ENCODE data around the gene HCRT. TPM values are rescaled to one million over a fixed set of nuclear protein-coding genes. Genes with fewer than 3 reads are reported as not detected.

HCRT gene
- total and polyA plus RNA-seq, 2 donors (not counting 1 experiment from before 2014, with no cell fraction given), result not detected

GRCh38 chr17:42171831-42172230 is 13.4 kb downstream of the HCRT start:
- no peak overlapping the region for H3K27ac ChIP-seq (ENCODE audit: low read length in 2 of 2)
- no peaks in the 10 kb centered on the region for H3K4me1 ChIP-seq (ENCODE audit: control insufficient read depth in 2 of 2, insufficient read depth in 2 of 2, low read length in 2 of 2)
- 97% methylated on average over 11 of the region's 11 CpGs for WGBS (ENCODE audit: insufficient coverage)
- Mint-ChIP-seq H3K9me3 (ENCODE audit: insufficient read depth) (no peaks in the 10 kb centered on the region), H3K27ac (no peak overlapping the region), H3K4me3 (no peak overlapping the region), H3K27me3 (no peaks in the 10 kb centered on the region), H3K4me1 (peaks cover 1% of the 10 kb centered on the region)
- intact Hi-C loops (cut with micrococcal nuclease), result no loop called here
- no peaks in the 10 kb centered on the region for H3K9me3 ChIP-seq (ENCODE audit: control extremely low read depth in 1 of 3, control insufficient read depth in 2 of 3, insufficient read depth in 1 of 3, low read length in 2 of 3)
- no peaks in the 10 kb centered on the region for H3K79me2 ChIP-seq (ENCODE audit: control insufficient read depth, insufficient read depth, low read length)
- H3K27me3 ChIP-seq (replicated peaks in 1 of 4; ENCODE audit: control extremely low read depth in 1 of 4, control insufficient read depth in 3 of 4, insufficient read depth in 4 of 4, low read length in 3 of 4), result no peaks in the 10 kb centered on the region
- CTCF ChIA-PET, result interaction anchor here (0.6 kb wide), 2 partner anchors 126 to 234 kb away, joined by 3 to 4 read pairs; no protein-coding TSS in a partner anchor
- no peak for TF ChIP-seq CTCF (IDR thresholded peaks at IDR 0.05)
- TF ChIP-seq EZH2 (IDR thresholded peaks at IDR 0.05; ENCODE audit: borderline replicate concordance, insufficient read depth, low read depth, low read length, poor library complexity, severe bottlenecking), result no peak
- H3K9ac ChIP-seq (ENCODE audit: low read length), result no peak overlapping the region
- DNase-seq (no peak), ATAC-seq (ENCODE audit: low read depth) (no peak)
- H3K4me3 ChIP-seq (ENCODE audit: control extremely low read depth in 1 of 5, extremely low read depth in 1 of 5, insufficient read depth in 1 of 5, low read depth in 2 of 5, low read length in 4 of 5), result no peak overlapping the region
- H3K4me2 ChIP-seq (replicated peaks; ENCODE audit: low read depth, low read length, poor library complexity, severe bottlenecking), result no peak overlapping the region
- H2AFZ ChIP-seq (ENCODE audit: insufficient read depth, low read depth, low read length, poor library complexity, severe bottlenecking), result no peak overlapping the region
- H3K36me3 ChIP-seq (replicated peaks in 1 of 2; ENCODE audit: control extremely low read depth in 1 of 2, control insufficient read depth in 1 of 2, extremely low read depth in 1 of 2, insufficient read depth in 2 of 2, low read length in 1 of 2), result no peaks in the 10 kb centered on the region
- POLR2A ChIA-PET, result no interaction called here
- no peaks in the 10 kb centered on the region for H4K20me1 ChIP-seq (ENCODE audit: control insufficient read depth, insufficient read depth, low read length, poor library complexity, severe bottlenecking)

GRCh38 chr17:42169351-42169750 is 15.9 kb downstream of the HCRT start:
- Mint-ChIP-seq H3K27me3 (no peaks in the 10 kb centered on the region), H3K9me3 (ENCODE audit: insufficient read depth) (no peaks in the 10 kb centered on the region), H3K4me3 (no peak overlapping the region), H3K27ac (no peak overlapping the region), H3K4me1 (peaks cover 1% of the 10 kb centered on the region)
- H3K9ac ChIP-seq (ENCODE audit: low read length), result no peak overlapping the region
- no peaks in the 10 kb centered on the region for H3K9me3 ChIP-seq (ENCODE audit: control extremely low read depth in 1 of 3, control insufficient read depth in 2 of 3, insufficient read depth in 1 of 3, low read length in 2 of 3)
- intact Hi-C loops (cut with micrococcal nuclease), result no loop called here
- H3K27me3 ChIP-seq (replicated peaks in 1 of 4; ENCODE audit: control extremely low read depth in 1 of 4, control insufficient read depth in 3 of 4, insufficient read depth in 4 of 4, low read length in 3 of 4), result no peaks in the 10 kb centered on the region
- no peaks in the 10 kb centered on the region for H3K79me2 ChIP-seq (ENCODE audit: control insufficient read depth, insufficient read depth, low read length)
- no peak overlapping the region for H2AFZ ChIP-seq (ENCODE audit: insufficient read depth, low read depth, low read length, poor library complexity, severe bottlenecking)
- H3K36me3 ChIP-seq (replicated peaks in 1 of 2; ENCODE audit: control extremely low read depth in 1 of 2, control insufficient read depth in 1 of 2, extremely low read depth in 1 of 2, insufficient read depth in 2 of 2, low read length in 1 of 2), result no peaks in the 10 kb centered on the region
- POLR2A ChIA-PET, result no interaction called here
- TF ChIP-seq EZH2 (IDR thresholded peaks at IDR 0.05; ENCODE audit: borderline replicate concordance, insufficient read depth, low read depth, low read length, poor library complexity, severe bottlenecking), result no peak
- no peak for TF ChIP-seq CTCF (IDR thresholded peaks at IDR 0.05)
- WGBS (ENCODE audit: insufficient coverage), result 99% methylated on average over 27 of the region's 29 CpGs
- no peak overlapping the region for H3K4me2 ChIP-seq (replicated peaks; ENCODE audit: low read depth, low read length, poor library complexity, severe bottlenecking)
- H3K4me1 ChIP-seq (ENCODE audit: control insufficient read depth in 2 of 2, insufficient read depth in 2 of 2, low read length in 2 of 2), result no peaks in the 10 kb centered on the region
- DNase-seq (no peak), ATAC-seq (ENCODE audit: low read depth) (no peak)
- no peaks in the 10 kb centered on the region for H4K20me1 ChIP-seq (ENCODE audit: control insufficient read depth, insufficient read depth, low read length, poor library complexity, severe bottlenecking)
- no peak overlapping the region for H3K27ac ChIP-seq (ENCODE audit: low read length in 2 of 2)
- no peak overlapping the region for H3K4me3 ChIP-seq (ENCODE audit: control extremely low read depth in 1 of 5, extremely low read depth in 1 of 5, insufficient read depth in 1 of 5, low read depth in 2 of 5, low read length in 4 of 5)
- CTCF ChIA-PET, result no interaction called here

Measured in B cell (primary cell).